PFSK-1 (cell line): ENCODE measurements around the gene AP2B1.

Experiments
- POLR2AphosphoS5 ChIP-seq: IDR thresholded peaks from 2 replicates; pipeline ENCODE4 v1.6.1; 2012; ENCODE audit warnings: low read depth, mild to moderate bottlenecking, control low read depth, low read length, moderate library complexity
- REST ChIP-seq, 2 experiments: IDR thresholded peaks; 2 replicates each; pipeline versions ENCODE4 v1.6.1 to v1.8.0; 2011 to 2012; ENCODE audit warnings: low read depth in 2 of 2, low read length in 2 of 2, control low read depth in 1 of 2, inconsistent platforms in 1 of 2, mild to moderate bottlenecking in 1 of 2, moderate library complexity in 1 of 2; ENCODE audit not compliant: insufficient read depth in 1 of 2

DNA sequence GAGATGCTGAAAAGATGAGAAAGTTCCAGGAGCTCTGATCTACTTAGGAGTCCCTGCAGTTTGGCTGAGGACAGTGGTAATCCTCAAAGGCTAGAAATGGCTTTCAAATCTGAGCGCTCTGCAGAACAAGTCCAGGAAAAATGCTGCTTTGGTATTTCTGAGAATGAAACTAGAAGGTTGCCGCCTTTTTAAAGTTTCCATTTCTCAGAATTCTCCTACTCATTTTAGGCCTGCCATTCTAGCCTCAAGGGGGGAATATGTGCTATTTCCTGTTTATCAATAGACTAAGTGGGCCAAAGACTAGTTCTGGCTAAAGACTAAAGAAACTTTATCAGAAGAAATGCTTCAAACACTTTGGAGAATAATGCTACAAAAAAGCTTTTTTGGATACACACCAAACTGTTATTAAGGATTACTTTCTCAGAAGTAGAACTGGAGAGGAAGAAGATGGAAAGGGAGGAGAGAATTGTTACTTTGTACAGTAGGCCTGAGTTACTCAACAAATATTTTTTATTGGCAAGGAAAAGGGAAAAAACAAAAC is 49.5 kb upstream of the AP2B1 start, which contains the start of gene SLFN12L:
- TF ChIP-seq POLR2AphosphoS5: no peak
- no peak for TF ChIP-seq REST (IDR thresholded peaks at IDR 0.05; ENCODE audit: insufficient read depth in 1 of 2, low read depth in 2 of 2, low read length in 2 of 2)
